HL-60 (cell line): ENCODE results near the gene KAT6B.

Experiments used
- CTCF ChIP-seq: IDR thresholded peaks from one replicate; pipeline ENCODE4 v1.5.1; 2011; ENCODE audit warnings: low read length, control low read depth, inconsistent platforms; ENCODE audit not compliant: insufficient read depth
- GABPA ChIP-seq: IDR thresholded peaks from 2 replicates; pipeline ENCODE4 v1.6.1; 2012; ENCODE audit warnings: low read depth

- TF ChIP-seq GABPA: no peak
- TF ChIP-seq CTCF: no peak
Observed at GRCh38 chr10:75070961-75071428, 244.6 kb downstream of the KAT6B start.
